BE2C (cell line): ENCODE results near the gene MAPRE3.

Experiments used
- DNase-seq: peaks from one replicate; pipeline ENCODE4 v3.0.0-alpha.2; 2020
- H3K27me3 ChIP-seq: fragments of 250-450 bp; sonication (Bioruptor Pico); 2 replicates; pipeline ENCODE4 v1.5.1; 2020; ENCODE audit warnings: mild to moderate bottlenecking
- H3K36me3 ChIP-seq: fragments of 250-450 bp; sonication (Bioruptor Pico); 2 replicates; pipeline ENCODE4 v1.5.1; 2020; ENCODE audit warnings: mild to moderate bottlenecking
- H3K4me1 ChIP-seq: fragments of 250-450 bp; sonication (Bioruptor Pico); 2 replicates; pipeline ENCODE4 v1.5.1; 2020
- H3K4me3 ChIP-seq: 2 replicates; pipeline ENCODE4 v1.5.1; 2011; ENCODE audit warnings: low read depth, low read length
- H3K9me3 ChIP-seq: fragments of 250-450 bp; sonication (Bioruptor Pico); 2 replicates; pipeline ENCODE4 v1.5.1; 2020
- TF ChIP-seq, protein P1 (sequence below): IDR thresholded peaks from 2 replicates; pipeline ENCODE4 v1.5.1; 2012; ENCODE audit warnings: mild to moderate bottlenecking, low read depth, low read length

The MAPRE3 gene

DNA sequence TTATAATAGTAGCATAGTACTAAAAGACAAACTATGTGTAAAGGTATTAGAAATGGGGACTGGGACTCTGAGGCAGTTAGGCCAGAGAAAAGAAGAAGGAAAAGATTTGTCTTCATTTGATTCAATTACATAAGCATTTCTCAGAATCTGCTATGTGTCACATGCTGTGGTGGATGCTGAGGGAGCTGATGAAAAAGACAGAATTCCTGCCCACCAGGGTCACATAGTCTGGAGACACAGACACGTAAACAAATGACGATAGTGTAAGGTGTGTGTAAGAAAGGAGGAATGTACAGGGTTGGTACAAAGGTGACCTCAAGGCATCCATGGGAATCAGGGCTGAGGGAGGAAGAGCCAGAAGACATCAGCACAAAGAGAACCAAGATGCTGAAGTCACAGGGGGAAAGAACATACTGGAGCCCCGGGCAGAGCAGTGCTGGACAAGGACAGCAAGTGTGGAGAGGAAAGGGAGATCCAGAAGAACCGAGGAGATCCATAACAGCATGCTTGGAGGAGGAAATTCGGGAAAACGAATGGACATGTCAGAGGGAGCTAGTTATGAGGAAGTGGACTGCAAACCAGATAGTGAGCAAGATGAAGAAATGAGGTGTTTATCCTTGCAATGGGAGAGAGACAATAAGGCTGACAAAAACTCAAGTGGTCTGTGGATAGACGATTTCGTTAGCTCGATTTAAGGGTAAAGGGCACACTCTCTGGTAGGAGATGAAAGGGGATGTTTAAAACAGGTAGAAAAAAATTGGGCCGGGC lies 1.2 kb upstream of the MAPRE3 start:
- no peak overlapping the region for H3K4me3 ChIP-seq
- no peaks in the 10 kb centered on the region for H3K27me3 ChIP-seq
- TF ChIP-seq, protein P1, sequence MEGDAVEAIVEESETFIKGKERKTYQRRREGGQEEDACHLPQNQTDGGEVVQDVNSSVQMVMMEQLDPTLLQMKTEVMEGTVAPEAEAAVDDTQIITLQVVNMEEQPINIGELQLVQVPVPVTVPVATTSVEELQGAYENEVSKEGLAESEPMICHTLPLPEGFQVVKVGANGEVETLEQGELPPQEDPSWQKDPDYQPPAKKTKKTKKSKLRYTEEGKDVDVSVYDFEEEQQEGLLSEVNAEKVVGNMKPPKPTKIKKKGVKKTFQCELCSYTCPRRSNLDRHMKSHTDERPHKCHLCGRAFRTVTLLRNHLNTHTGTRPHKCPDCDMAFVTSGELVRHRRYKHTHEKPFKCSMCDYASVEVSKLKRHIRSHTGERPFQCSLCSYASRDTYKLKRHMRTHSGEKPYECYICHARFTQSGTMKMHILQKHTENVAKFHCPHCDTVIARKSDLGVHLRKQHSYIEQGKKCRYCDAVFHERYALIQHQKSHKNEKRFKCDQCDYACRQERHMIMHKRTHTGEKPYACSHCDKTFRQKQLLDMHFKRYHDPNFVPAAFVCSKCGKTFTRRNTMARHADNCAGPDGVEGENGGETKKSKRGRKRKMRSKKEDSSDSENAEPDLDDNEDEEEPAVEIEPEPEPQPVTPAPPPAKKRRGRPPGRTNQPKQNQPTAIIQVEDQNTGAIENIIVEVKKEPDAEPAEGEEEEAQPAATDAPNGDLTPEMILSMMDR = no peak
- DNase-seq = no peak
- 0 out of 2 replicates have a peak, but pooled peaks cover 2% of the 10 kb centered on the region for H3K4me1 ChIP-seq
- no peaks in the 10 kb centered on the region for H3K36me3 ChIP-seq
- H3K9me3 ChIP-seq = no peaks in the 10 kb centered on the region

DNA sequence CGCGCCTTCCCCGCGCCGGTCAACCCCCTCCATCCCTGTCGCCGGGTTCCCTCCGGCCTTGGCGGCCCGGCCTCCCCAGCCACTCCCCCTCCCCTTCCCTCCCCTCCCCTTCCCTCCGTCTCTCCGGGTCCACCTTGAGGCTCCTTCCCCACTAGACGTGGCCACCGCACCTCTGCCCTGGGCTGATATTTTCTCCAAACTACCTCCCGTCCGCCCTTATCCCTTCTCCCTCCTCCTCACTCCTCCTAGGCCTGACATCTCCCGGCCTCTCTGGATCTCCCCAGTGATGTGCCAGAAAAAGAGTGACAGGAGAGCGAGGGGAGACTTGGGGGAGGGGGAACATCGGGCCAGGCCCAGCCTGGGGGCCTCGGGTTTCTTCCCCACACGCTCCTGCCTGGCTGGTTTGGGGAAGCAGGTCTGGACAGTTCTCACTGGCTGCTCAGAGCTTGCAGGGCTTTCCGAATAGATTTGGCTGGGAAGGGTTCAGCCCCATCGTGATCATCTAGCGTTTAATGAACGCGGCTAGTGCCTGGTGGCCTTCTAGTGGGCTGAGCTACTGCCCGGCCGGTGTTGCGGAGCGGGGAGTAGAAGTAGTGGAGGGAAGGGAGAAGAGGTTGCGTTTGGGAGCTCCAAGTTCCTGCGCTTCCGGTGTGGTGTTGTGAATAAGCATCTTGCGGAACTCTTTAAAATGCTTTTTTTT lies 641 bp downstream of the MAPRE3 start:
- H3K27me3 ChIP-seq = no peaks in the 10 kb centered on the region
- peaks cover 8% of the 10 kb centered on the region; the same call in 1 of the 2 replicates for H3K4me1 ChIP-seq
- H3K36me3 ChIP-seq = no peaks in the 10 kb centered on the region
- TF ChIP-seq, protein P1 = no peak
- peak; percentile 38 for DNase-seq
- no peaks in the 10 kb centered on the region for H3K9me3 ChIP-seq
- H3K4me3 ChIP-seq = peak overlapping the region; percentile 97

DNA sequence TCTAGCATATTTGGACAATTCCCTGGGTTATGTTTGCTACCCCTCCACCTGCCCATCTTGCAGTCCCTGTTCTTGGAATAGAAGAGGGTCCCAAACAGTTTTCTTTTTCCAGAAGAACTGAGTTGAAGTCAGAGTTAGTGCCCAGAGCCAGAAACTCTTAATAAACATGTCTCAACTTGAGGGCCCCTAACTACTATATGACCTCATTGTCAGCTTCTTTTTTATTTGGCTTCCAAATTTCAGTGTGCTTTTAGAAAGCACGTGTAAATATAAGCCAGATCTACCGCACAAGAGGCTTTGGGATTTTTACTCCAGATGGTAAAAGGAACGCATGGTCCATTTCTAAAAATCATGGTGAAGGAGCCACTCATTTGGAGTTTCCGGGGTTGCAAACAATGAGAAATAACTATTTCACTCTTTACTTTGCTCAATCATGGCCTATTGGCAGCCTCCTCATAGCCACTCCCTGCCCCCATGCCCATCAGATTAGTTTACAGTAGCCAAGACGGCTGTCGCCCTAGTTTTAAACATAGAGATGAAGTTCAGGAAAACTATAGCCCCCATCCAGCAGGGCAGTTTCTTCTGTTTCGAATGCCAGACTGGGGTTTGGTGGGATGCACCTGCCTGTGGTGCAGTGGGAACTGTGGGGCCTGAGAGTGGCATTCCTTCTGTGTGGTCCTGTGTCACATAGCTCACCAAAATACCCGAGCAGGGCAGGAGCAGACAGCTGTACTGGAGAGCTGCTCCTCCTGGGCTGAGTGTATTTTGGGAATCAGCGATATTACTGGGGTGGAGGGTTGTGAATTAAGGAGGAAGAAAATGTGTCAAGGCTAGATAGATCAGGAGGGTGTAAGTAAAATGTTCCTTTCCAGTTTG lies 1.7 kb downstream of the MAPRE3 start:
- Histone ChIP-seq H3K27me3 (no peaks in the 10 kb centered on the region), H3K4me3 (peak overlapping the region; percentile 97), H3K9me3 (no peaks in the 10 kb centered on the region), H3K36me3 (no peaks in the 10 kb centered on the region), H3K4me1 (peaks cover 16% of the 10 kb centered on the region)
- DNase-seq = no peak
- TF ChIP-seq, protein P1 = no peak

DNA sequence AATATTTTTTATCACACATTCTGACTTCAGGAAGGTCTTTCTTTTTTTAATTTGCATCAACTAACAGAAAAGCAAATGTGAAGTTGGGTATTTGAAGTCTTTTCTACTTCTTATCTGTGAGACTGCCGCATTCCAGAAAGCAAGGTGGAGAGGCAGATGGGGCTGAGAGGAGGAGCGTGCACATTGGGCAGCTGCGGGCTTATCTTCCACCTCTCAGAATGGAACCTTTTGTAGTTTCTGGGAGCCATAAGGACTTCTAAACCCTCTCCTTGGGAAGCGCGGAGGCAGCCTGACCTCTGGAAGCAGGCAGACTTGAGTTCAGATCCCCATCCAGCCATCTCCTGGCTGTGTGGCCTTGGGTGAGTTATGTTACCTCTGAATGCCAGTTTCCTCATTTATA lies 3.9 kb downstream of the MAPRE3 start:
- H3K4me3 ChIP-seq = no peak overlapping the region
- no peaks in the 10 kb centered on the region for H3K36me3 ChIP-seq
- TF ChIP-seq, protein P1 = no peak
- peaks cover 31% of the 10 kb centered on the region for H3K4me1 ChIP-seq
- no peaks in the 10 kb centered on the region for H3K9me3 ChIP-seq
- no peak for DNase-seq
- H3K27me3 ChIP-seq = no peaks in the 10 kb centered on the region

DNA sequence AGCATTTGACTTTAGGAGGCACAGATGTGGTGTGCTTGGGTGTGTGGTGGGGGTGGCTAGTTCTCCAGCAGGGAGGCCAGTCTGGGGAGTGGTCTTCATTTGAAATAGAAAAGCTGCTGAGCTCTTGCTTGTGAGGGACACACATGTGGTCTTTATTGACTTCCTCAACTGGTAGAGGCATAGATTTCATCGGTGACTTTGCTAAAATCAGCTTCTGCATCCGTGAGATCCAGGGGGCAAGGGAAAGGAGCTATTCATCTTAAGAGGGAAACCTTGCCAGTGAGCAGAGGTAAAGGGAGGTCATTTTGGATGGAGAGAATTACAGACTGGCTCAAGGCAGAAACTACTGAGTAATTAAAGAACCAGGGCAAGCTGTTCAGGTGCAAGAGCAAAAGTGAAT lies 4.7 kb downstream of the MAPRE3 start:
- peaks cover 31% of the 10 kb centered on the region for H3K4me1 ChIP-seq
- H3K9me3 ChIP-seq = no peaks in the 10 kb centered on the region
- no peak for DNase-seq
- H3K4me3 ChIP-seq = no peak overlapping the region
- TF ChIP-seq, protein P1 = no peak
- no peaks in the 10 kb centered on the region for H3K36me3 ChIP-seq
- H3K27me3 ChIP-seq = no peaks in the 10 kb centered on the region
